HG02642 (cell line): ENCODE results near the gene HAUS7.
A peak's percentile ranks its signal among the peaks of the same experiment; 100 is the strongest.

ENCODE experiments used
- ATAC-seq: cut with Tn5 transposase; IDR thresholded peaks from one replicate; pipeline ENCODE4 v1.9.1; 2021; ENCODE audit warnings: mild to moderate bottlenecking; ENCODE audit not compliant: unreplicated experiment, poor library complexity

Gene HAUS7

DNA sequence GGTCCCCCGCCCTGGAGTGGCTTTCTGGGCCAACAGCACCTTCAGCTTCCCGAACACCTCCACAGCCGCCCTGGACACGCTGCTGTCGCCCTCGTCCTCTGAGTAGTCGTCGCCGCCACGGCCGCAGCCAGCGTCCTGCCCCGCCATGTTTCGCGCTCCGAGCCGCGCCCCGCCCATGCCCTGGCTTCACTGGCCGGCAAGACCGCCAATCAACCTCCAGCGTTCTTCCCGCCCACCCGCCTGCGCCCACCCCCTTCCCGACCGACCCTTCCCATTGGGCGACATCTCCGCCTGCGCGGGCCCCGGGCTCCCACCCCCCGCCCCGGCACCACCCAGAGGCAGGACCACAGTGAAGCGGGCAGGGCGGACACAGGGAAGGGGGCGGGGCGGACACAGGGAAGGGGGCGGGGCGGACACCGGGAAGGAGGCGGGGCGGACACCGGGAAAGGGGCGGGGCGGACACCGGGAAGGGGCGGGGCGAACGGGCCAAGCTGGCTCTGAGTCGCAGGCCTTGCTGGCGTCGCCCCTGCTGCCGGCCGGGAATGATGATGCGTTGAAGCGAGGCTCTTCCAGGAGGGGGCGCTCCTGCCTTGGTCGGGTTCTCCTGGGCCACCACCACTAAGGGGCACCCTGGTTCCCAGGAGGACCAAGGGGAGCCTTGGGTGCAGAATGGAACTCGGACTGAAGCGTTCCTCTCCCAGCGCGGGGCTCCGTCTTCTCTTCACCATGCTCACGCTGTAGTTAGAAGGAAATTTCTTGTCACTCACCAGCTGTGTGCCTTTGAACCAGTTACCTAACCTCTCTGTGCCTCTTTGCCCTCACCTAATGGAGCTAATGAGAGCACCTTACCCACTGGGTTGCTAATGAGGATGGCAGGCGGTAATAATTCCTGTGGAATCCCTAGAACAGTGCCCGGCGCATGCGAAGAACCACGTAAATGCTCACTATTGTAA lies at the start of gene HAUS7:
Gene HAUS7, minus strand, starts transcription at position 166 of the 953 bp plus-strand sequence. Its CDS starts 19 bp downstream, at position 147.
- ATAC-seq = peak; percentile 82

DNA sequence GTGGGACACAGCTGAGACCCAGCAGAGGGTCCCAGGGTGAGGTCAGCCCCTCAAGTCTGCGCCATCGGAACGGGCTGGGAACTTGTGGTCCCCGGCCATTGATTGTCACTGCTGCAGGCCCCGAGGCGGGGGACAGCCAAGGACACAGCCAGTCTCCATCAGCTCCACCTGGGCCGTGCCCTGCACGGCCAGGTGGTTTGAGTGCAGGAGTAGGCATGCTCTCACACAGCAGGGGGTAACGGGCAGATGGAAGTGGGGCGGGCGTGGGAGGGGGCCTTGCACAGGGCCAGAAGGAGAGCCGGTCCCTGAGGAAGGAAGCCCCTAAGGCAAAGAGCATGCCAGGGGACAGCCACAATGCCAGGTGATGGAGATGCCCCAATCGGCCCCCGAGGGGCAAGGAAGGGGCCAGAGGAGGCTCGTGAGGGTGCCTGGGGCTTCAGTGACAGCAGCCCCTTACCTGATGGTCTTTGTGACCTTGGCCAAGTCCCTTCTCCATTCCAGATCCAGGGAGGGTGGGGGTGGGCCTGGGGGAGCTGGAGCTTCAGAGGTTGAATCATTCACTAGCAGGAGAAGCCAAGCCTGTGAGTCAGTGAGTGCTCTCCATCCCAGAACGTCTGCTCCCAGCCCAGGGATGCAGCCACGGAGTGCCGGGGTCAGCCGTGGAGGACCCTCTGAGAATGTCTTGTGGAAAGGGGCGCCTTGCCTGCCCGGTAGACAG lies 49.4 kb upstream of the HAUS7 start:
- ATAC-seq = no peak

DNA sequence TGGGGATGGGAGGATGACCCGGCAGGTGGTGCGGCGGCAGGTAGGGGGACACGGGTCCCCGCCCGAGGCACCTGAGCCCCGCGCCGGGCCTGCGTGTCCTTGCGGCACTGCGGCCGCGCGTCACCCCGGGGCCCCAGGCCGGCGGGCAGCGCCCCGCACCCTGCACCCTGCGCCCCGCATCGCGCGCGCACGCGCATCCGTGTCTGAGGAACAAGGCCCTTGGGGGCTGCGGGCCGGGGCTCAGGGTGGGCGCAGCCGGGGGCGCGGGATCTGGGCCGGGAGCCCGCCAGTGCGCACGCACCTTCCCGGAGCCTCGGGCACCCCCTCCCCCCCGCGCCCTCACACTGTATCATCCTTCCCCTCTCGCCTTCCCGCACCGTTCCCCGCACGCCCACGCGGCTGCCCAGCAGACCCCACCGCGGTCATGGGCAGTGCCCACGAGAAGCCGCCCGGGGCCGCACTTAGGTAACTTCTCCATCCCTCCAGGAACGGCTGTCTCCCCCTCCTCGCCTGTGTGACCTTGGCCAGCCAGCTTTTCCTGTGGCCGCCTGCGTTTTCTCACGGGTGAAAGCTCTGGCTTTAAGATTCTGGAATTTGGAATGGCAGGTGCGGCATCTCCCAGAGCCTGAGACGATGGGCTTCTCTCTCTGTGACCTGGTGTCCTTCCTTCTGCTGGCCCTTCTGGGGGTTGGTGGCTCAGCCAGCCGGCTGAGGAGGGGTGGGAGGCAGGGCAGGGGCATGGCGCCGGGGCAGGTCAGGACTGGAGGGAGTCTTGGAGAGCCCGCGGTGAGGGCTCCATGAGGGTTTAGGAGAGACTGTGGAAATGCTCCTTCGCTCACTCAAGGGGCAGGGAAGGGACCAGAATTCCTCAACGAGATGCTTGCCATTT lies 47.8 kb upstream of the HAUS7 start:
- ATAC-seq = no peak

DNA sequence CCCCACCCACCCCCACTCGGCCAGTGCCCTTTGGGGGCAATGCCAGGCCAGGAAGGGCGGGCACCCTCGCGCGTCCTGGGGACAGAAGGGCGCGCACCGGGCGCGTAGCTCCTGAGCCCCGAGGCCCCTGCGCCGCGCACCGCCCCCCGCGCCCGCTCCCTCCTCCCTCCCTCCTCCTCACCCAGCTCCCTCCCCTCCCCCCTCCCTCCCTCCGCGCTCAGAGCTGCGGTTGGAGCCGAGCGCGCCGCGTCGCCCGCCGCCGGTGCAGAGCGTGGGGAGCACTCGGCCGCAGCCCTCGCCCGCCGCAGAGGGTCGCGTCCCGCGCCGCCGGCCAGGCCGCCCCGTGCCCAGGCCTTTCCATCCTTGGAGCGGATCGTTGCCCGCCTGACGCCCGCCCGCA lies 47.0 kb upstream of the HAUS7 start, which contains the start of gene ATP2B3:
Gene ATP2B3, plus strand, starts transcription at position 220 of the 400 bp plus-strand sequence. CDS start 18,606 bp downstream, outside the sequence.
- no peak for ATAC-seq

DNA sequence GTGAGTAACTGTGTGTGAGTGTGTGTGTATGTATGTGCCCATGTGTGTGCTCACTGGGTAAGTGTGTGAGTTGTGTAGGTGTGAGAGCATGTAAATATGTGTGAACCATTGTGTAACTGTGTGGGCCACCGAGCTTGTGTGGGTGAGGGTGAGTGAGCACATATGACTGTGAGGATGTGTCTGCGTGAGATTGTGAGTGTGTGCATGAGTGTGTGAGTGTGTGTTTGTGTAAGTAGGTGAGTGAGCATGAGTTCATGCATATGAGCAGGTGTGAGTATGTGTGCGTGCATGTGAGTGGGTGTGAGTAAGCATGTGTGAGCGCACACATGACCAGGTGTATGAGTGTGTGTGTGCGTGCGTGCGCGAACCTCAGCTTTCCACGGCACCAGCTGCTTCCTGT lies 45.7 kb upstream of the HAUS7 start:
- ATAC-seq = no peak

DNA sequence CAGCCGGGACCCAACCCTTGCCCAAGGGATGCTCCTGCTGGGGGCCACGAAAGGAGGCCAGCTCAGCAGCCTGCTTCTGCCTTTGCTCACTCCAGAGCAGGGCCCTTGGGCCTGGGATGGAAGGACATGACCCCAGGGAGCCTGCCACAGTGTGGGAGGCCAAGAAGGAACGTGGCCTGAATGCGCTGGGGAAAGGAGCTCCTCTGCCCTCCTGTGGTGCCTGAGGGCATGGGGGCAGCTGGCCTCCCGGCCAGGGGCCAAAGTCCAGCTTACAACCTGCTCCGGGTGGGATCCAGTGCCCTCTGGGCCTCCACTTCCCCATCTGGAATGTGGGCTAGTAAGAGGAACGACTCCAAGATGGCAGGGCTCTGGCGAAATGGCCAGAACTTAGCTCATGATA lies 45.1 kb upstream of the HAUS7 start:
- ATAC-seq = no peak

DNA sequence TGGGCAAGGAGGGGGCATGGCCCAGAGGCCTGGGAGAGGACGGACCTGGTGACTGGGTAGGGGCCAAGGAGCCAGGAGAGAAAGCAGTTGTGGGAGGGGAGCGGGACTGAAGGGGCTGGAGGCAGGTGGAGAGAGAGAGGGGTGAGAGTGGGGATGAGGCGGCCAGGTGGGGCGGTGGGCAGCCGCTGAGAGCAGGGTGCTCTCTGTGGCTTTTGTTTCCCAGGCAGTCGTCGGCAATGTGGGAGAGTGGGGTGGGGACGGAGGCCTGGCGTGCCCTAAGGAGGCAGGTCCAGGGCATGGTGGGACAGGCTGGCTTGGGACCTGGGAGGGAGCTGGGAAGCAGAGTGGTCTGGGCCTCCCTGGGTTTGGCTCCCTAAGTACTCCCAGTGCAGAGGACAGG lies 43.9 kb upstream of the HAUS7 start:
- no peak for ATAC-seq

DNA sequence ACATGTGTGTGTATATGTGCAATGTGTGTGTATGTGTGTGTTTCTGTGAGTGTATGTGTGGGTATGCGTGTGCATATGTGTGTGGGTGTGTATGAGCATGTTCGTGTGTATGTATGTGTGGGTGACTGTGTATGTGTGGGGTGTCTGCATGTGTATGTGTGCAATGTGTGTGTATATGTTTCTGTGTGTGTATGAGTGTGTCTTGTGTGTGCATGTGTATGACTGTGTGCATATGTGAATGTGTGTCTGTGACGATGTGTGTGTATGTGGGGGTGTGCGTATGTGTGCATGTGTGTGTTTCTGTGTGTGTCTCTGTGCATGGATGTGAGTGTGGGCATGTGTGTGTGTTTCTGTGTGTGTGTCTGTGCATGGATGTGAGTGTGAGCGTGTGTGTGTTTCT lies 42.9 kb upstream of the HAUS7 start:
- ATAC-seq = no peak

DNA sequence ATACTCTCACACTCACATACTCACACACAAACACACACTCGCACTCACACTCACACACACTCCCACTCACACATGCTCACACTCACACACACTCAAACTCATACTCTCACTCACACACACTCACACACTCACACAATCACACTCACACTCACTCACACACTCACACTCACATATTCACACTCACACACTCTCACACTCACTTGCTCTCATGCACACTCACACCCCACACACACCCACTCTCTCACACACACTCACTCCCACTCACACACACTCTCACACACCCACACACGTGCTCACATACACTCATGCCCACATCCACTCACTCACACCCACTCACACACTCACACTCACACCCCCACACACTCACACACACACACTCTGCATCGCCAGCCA lies 42.1 kb upstream of the HAUS7 start:
- ATAC-seq = no peak

DNA sequence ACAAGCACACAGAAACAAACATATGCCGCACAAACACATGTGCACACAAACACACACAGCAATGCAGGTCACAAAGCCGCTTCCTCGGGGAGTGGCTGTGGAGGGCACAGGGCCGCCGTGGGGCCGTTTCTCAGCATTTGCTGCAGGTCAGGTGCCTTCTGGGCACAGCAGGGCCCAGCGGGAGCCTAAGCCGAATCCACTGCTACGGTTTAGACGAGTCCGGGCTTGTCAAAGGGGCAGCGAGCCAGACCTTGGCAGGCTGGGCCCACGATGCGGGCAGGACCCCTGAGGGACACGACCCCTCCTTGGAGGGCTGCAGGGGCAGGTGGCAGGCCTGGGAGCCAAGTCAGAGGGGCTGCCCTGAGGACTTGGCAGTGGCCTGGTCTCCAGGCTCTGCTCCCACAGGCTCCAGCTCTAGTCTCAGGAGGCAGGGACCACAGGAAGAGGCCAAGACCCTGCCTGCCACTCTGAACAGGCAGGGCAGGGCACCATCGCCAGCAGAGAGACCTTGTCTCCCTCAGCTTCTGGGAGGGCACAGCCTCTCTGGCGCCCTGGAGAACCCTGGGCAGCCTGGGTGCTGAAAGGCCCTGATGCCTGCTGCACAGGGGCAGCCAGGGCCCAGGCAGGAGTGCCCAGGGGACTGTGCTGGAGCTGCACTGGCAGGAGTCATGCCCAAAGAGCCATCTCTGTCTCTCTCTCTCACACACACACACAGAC lies 41.6 kb upstream of the HAUS7 start:
- no peak for ATAC-seq

DNA sequence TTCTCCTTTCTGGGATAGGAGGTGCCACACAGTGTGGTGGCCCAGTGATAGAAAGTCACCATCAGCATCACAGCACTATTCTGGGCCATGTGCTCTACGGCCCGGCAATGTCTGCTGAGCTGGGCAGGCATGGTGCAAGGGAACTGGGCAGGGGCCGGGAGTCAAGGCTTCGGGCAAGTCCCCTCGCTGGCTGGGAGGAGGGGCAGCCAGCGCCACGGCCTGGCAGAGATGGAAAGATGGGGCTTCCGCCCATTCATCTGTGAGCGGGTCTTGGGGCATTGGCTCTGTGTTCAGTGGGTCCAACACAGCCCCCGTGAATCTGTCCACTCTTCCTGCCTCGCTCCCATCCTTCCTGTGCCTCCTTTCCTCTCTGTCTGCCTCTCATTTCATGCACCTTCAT lies 40.0 kb upstream of the HAUS7 start:
- no peak for ATAC-seq

DNA sequence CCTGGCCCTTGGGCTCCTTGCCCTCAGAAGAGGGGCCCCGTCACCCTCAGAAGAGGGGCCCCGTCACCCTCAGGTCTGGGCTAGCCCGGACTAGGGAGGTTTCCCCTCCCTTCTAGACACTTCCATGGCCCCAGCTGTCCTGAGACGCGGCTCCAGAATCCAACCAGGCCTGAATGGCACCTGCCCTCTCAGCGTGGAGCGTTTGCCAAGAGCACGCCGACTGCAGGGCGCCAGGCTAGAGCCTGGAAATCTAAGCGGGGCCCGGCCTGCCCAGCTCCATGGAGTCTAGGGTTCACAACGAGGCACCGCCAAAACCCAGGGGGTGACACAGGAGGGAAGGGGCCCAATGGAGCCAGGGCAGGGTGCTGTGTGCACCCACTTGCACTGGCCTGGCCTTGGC lies 39.2 kb upstream of the HAUS7 start:
- no peak for ATAC-seq

DNA sequence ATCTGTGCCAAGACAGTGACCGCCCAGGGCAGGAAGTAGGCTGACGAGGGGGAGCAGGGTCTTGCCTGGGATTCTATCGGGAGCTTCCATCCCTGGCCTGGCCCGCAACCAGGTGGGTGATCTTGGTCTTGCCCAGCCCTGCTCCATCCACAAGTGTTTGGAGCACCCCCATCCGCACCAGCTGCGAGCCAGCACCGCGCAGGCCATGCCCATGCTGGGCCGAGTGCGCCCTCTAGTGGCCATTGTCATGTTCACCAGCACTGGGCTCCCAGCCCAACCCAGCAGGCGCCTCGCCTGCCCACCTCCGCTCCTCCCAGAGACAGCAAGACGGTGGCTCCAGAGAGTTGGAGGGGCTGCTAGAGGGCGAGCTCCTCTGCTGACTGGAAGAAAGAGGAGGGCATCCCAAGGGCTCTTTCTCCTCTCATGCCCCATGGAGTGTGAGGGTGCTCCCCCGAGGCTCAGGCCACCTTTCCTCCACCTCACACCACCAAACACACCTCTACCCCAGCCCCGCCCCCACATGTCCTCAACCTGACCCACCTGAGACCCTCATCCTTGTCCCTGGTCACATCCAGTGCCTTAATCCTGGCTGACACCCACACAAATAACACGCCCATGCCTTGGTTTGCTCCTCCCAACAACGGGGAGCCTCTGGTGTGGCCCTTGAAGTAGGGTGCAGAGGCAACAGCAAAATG lies 37.3 kb upstream of the HAUS7 start:
- peak; percentile 93 for ATAC-seq

DNA sequence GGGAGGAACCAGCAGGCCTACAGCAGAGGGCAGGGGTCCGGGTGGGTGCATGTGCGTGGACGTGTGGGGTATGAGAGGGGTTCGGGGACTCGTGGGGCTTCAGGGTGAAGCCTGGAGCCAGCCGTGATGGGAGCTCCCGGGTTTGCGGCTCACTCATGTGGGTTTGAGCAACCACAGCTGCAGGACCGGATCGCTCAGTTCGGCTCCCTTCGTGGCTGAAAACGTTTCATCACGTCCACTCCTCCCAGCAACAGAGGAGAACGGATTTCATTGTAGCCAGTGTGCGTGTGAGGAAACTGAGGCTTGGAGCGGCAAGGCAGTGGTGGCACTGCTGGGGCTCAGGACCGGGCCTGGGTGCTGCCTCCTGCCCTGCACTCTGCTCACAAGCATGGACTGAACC lies 35.0 kb upstream of the HAUS7 start:
- no peak for ATAC-seq

DNA sequence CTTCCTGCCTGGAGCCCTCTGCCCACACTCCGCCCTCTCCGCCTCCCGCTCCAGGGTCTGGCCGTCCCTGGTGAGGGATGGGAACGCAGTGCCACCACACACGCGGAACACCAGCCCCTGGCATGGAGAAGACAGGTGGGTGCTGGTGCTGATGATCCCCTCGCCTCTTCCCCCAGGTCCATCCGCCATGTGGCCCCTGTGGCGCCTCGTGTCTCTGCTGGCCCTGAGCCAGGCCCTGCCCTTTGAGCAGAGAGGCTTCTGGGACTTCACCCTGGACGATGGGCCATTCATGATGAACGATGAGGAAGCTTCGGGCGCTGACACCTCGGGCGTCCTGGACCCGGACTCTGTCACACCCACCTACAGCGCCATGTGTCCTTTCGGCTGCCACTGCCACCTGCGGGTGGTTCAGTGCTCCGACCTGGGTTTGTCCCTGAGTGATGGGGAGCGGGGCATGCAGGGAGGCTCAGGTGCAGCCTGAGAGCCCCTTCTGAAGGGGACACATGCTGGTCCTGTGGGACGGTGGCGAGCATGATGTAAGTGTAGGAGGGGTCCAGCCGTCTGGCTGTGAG lies 34.2 kb upstream of the HAUS7 start:
- no peak for ATAC-seq

DNA sequence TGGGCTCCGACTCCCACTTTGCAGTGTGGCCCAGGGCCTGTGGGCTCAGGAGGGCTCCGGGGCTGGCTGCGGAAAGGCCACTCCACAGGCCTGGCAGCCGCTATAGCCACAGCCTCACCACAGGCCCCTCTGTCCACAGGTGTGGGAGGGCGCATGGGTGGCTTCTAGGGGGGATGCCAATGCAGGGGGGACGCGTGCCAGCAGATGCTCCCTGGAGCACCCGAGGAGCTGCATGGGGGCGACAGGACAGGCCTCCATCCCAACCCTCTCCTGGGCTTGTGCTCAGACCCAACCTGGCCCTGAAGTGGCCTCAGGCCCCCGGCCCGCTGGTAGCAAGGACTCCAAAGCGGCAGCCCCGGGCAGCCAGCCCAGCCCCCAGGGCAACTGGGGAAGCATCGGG lies 32.4 kb upstream of the HAUS7 start:
- no peak for ATAC-seq

DNA sequence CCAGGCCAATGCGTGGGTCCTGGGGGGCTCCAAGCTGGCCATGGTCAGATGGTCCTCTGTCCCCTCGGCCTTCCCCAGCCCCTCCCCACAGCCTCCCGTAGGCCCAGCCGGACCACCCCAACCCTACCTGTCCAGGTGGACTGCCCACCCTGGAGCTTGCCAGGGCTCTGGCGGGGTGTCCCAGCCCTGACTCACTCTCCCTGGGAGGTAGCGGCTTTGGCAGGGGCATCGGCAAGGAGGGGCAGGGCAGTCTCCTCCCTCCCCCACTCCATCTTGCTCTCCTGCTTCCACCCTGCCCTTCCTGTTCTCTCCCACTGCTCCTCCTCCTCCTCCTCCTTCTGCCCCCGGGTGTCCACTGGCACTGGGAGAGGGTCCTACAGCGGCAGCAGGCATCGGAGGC lies 31.8 kb upstream of the HAUS7 start:
- ATAC-seq = no peak

DNA sequence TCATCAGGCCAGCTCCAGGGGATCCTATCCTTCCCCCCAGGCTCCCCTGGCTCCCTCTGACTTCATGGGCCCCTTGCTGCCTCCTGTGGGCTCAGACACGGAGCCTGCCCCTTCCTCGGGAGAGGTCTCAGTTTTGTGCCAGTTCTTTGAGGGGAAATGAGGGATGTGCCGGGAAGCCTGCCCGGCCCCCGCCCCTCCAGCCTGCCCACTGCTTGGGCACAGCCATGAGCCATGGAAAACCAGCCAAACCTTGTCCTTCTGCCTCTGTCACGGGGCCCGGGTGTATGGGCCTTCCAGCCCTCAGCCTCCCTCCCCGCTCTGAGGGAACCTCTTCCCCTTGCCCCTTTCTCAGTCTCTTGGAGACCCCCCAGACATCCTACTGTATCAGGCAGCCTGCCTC lies 31.2 kb upstream of the HAUS7 start:
- no peak for ATAC-seq
